NCI-H345 treated with DMSO at 0.1 percent for 48 hours (cell line): ENCODE measurements around the gene TXNL4A.

ENCODE experiments used
- DNase-seq: peaks from one replicate; lab custom pipeline; 2025; ENCODE audit not compliant: unreplicated experiment; lab: John Stamatoyannopoulos, UW

The TXNL4A gene

GRCh38 chr18:79949697-79950487 is 38.5 kb downstream of the TXNL4A start:
- no peak for DNase-seq

DNA sequence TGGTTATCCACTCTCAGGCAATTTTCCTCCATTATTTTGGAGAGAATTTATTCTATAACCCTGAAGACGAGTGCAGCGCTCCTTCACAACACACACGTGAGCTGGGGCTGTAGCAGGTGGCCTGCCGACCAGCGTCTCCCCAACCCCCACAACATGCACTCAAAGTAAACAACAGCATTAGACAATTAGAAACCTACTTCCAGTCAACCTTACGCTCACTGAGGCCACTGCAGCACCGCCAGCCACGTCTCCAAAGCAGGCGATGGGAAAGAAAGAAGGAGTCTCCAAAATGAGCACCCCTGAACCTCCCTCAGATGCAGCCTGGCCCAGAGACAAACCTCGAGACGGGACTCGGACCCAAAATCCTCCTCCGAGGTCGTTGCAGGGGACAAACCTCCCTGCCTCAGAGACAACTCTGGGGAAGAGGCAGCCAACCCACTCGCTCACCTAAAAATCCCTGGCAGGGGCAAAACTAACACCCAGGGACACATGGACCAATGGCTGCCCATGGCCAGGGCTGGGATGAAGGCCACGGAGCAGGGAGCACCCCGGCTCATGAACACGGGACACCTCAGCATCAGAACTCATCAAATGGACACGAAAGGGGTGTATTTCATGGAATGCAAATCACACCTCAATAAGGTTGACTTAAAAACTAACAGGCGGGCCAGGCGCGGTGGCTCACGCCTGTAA is 39.5 kb downstream of the TXNL4A start:
- DNase-seq: no peak

- DNase-seq: no peak
Observed at GRCh38 chr18:79947881-79948610, 40.3 kb downstream of the TXNL4A start.

- DNase-seq: no peak
Observed at GRCh38 chr18:79947054-79947755, 41.2 kb downstream of the TXNL4A start.

- no peak for DNase-seq
Observed at GRCh38 chr18:79945118-79946042, 43.0 kb downstream of the TXNL4A start.

DNA sequence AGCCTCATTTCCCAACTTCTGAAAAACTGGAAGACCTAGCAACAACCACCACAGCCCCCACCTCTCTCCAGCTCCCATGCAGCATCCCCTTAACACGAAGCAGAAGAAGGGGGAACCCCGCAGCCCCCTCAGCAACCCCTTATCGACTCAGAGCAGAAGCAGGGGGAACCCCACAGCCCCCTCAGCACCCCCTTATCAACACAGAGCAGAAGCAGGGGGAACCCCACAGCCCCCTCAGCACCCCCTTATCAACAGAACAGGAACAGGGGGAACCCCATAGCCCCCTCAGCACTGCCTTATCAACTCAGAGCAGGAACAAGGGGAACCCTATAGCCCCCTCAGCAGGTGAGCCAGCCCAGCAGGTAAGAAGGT is 43.6 kb downstream of the TXNL4A start:
- no peak for DNase-seq

DNA sequence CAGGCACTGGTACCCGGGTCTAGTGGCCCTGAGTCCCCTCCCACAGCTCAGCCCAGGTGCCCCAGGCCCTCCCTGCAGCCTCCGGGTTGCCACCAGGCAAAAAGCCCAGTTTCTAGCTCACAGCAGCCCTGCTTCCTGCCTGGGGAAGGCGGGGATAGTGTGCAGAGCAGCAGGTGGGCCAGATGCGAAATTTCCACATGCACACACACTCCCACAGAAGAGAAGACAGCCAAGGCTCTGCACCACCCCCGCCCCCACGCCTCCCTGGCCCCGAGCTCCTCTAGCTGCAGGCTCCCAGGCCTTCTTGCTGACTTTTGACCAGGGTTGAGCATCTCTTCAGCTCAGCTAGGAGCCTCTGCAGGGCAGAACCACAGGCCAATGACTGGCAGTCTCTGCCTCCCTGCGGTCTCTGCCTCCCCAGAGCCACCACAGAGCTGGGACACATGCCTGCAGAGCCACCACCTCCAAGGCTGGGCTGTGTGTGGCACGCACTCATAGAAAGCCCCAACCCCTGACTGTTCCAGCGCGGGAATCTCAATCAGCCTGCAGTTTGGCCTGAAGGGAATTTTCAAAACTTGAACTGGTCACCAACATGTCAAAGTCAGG is 44.1 kb downstream of the TXNL4A start:
- DNase-seq: no peak

- no peak for DNase-seq
Observed at GRCh38 chr18:79943608-79944125, 44.7 kb downstream of the TXNL4A start.

GRCh38 chr18:79942786-79943607 is 45.4 kb downstream of the TXNL4A start:
- DNase-seq: no peak

GRCh38 chr18:79942211-79942610 is 46.2 kb downstream of the TXNL4A start:
- no peak for DNase-seq

DNA sequence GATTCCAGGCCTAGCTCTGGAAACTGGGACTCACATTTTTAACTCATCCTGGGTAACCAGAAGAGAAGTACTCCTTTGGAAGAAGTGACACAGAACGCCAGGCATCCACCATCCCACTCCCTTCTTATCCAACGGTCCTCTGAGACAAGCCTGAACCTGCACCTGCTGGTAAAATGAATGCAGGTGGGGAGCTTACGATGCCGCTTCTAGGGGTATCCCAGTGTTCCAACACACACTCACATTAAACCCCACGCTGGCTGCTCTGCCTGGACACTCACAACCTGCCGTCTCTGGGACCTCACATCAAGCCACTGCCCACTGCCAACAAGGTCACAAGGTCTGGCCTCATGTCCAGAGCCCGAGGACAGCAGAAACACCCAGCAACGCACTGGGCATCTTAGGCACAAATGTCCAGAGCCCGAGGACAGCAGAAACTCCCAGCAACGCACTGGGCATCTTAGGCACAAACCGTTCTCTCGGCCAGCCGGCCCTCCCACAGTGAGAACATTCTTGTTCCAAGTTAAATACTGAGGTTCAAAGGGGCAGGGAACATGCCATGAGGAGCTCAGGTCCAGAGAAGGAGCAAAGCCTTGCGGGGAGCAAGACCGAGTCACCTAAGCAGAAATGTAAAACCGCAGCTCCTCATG is 46.8 kb downstream of the TXNL4A start:
- no peak for DNase-seq

GRCh38 chr18:79940814-79941472 is 47.4 kb downstream of the TXNL4A start:
- no peak for DNase-seq

GRCh38 chr18:79940126-79940813 is 48.1 kb downstream of the TXNL4A start:
- no peak for DNase-seq

DNA sequence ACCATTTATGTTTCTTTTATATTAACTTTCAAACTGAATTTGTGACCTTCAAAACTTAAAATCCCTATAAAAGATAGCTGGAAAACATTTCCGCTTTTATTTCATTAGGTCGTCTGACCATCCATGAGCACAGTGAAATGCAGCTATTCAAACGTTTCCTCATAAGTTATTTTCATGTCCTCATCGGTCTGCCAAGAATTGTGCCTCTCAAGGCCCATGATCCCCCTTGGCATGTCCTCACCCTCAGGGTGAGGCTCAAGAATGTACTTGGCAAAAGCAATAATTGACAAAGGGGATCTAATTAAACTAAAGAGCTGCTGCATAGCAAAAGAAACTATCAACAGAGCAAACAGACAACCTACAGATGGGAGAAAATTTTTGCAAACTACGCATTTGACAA is 49.3 kb downstream of the TXNL4A start:
- DNase-seq: no peak

- DNase-seq: no peak
Observed at GRCh38 chr18:79938196-79938595, 50.2 kb downstream of the TXNL4A start.

DNA sequence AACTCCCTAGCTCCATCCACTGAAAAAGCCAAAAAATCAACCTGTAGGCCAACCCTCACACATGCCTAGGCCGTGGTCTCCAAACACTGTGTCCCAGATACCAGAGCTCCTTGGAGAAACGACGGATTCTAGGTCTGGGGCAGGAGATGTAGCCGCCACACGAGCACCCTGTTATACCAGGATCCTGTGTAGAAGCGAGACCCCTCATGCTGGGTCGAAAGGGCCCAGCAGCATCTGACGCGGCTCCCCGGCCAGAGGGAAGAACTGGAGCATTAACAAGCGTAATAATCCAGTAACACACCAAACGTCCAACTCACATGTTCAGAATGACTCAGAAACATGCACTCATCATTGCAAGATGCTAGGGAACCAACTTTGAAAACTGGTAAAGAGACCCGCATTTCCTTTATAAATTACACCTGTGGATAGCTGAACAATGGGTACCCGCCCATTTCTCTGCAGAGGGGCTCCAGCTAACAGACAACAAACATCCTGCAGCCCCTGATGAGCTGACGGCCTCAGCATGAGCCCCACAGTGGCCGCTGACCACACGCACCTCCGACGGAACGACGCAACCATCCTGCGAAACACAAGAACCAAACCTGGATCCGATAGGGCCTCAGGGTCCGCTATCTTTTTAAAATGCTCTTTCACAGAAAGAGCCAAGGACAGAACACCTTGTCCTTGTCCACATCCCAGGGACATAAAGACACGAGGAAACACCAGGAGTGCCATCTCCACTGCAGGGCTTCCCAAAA is 51.1 kb downstream of the TXNL4A start:
- no peak for DNase-seq
